Activated naive CD8-positive, alpha-beta T cell treated with anti-CD3 and anti-CD28 coated beads for 36 hours (primary cell): ENCODE data around the gene DNPEP. TPM values are rescaled to one million over a fixed set of nuclear protein-coding genes. Genes with fewer than 3 reads are reported as not detected.

ENCODE experiments used
- DNase-seq: peaks from one replicate; pipeline ENCODE4 v3.0.0; 2021
- H3K27ac Mint-ChIP-seq: one replicate; pipeline ENCODE4 v1.8.0; 2022; ENCODE audit warnings: mild to moderate bottlenecking, moderate library complexity, mixed read lengths
- H3K27me3 Mint-ChIP-seq: one replicate; pipeline ENCODE4 v1.8.0; 2022; ENCODE audit warnings: mild to moderate bottlenecking, mixed read lengths
- H3K36me3 Mint-ChIP-seq: one replicate; pipeline ENCODE4 v1.8.0; 2021; ENCODE audit warnings: mild to moderate bottlenecking, mixed read lengths
- H3K4me1 Mint-ChIP-seq: one replicate; pipeline ENCODE4 v1.8.0; 2021; ENCODE audit warnings: mixed read lengths
- H3K4me3 Mint-ChIP-seq: one replicate; pipeline ENCODE4 v1.8.0; 2022; ENCODE audit warnings: mild to moderate bottlenecking, moderate library complexity, mixed read lengths
- H3K9me3 Mint-ChIP-seq: one replicate; pipeline ENCODE4 v1.8.0; 2022; ENCODE audit warnings: mixed read lengths
- total RNA-seq, 2 experiments: library from RNA; stranded (reverse); gene quantifications; one replicate each; pipeline ENCODE4 v1.2.3, GENCODE V29; 2021

The DNPEP gene
- total RNA-seq, 2 experiments from 2014 or later: 122 to 123 TPM

DNA sequence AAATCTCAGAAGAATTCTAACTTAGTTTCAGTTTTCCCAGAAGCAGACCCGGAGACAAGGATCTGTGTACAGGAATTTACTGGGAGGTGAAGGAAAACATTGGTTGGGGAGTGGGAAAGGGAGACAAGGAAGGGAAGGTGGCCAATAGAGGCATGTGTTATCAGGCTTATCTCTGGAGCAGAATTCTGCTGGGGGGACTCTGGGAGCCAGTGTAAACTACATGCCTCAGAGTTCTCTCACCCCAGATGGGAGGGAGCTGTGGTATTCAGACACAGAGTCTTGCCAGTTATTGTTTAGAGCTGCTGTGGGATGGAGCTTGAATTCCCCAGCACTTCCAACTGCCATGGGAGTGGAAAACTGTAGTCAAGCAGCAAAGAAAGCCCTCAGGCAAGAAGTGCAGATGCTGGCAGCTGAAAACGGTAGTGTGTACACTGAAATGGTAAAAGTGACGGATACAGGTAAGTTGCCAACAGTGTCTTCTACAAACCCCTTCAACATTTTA lies 19.0 kb downstream of the DNPEP start:
- Mint-ChIP-seq H3K4me3 (no peak overlapping the region), H3K9me3 (no peaks in the 10 kb centered on the region), H3K36me3 (peaks cover 7% of the 10 kb centered on the region), H3K4me1 (no peaks in the 10 kb centered on the region), H3K27ac (no peak overlapping the region), H3K27me3 (no peaks in the 10 kb centered on the region)
- no peak for DNase-seq

GRCh38 chr2:219362524-219363164 lies 25.1 kb downstream of the DNPEP start:
- DNase-seq: no peak
- H3K27ac Mint-ChIP-seq: no peak overlapping the region
- no peaks in the 10 kb centered on the region for H3K36me3 Mint-ChIP-seq
- H3K4me1 Mint-ChIP-seq: peaks cover 8% of the 10 kb centered on the region
- peaks cover 23% of the 10 kb centered on the region for H3K27me3 Mint-ChIP-seq
- no peaks in the 10 kb centered on the region for H3K9me3 Mint-ChIP-seq
- H3K4me3 Mint-ChIP-seq: no peak overlapping the region

GRCh38 chr2:219362072-219362471 lies 25.6 kb downstream of the DNPEP start:
- H3K27me3 Mint-ChIP-seq: peaks cover 27% of the 10 kb centered on the region
- H3K4me3 Mint-ChIP-seq: no peak overlapping the region
- H3K36me3 Mint-ChIP-seq: no peaks in the 10 kb centered on the region
- H3K27ac Mint-ChIP-seq: no peak overlapping the region
- DNase-seq: no peak
- no peaks in the 10 kb centered on the region for H3K9me3 Mint-ChIP-seq
- H3K4me1 Mint-ChIP-seq: peaks cover 8% of the 10 kb centered on the region

DNA sequence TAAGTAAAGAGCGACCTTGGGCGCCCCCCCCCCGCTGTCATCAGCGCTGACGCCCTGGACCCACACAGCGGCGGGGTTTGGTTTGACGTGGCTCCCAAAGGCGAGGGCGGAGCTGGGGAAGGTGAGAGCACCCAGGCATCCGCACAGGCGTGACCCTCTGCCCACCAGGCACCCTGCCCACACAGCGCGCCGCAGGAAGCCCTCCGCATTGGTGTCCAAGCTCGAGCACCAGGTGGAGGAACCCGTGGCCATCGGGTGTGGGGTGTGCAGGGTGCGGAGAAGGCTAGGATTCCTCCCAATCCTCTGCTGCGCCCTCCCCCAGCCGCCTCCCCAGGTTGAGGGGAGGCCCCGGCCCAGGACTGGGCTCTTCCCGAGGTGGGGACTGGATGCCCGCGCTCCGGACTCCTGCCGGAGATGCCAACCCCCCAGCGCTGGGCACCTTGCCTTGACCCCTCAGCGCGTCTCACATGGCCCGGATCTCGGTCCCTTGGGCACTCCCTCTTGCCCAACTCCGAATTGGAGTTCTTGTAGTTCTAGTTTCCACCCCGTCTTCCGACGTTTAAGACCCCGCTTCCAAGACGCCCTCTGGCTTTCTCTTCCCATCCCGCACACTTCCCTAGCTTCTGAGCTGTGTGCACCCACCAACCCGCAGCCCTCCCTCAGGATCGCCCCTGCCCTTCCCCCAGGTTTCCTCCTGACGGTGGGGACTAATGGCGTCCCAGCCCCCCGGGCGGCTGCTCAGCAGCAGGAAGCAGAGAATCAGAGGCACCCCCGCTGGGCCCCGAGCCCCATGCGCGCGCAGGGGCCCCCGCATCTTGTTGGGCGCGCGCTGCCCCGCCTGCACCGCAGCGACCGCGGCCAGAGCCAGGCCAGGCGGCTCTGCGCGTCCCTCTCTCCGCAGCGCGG lies 29.3 kb downstream of the DNPEP start:
- H3K36me3 Mint-ChIP-seq: no peaks in the 10 kb centered on the region
- H3K9me3 Mint-ChIP-seq: no peaks in the 10 kb centered on the region
- H3K4me3 Mint-ChIP-seq: peak overlapping the region; percentile 49
- no peak overlapping the region for H3K27ac Mint-ChIP-seq
- H3K27me3 Mint-ChIP-seq: peaks cover 60% of the 10 kb centered on the region
- DNase-seq: peak; percentile 32
- H3K4me1 Mint-ChIP-seq: peaks cover 8% of the 10 kb centered on the region

GRCh38 chr2:219356834-219357233 lies 30.9 kb downstream of the DNPEP start:
- no peak overlapping the region for H3K27ac Mint-ChIP-seq
- H3K4me1 Mint-ChIP-seq: peaks cover 5% of the 10 kb centered on the region
- no peaks in the 10 kb centered on the region for H3K36me3 Mint-ChIP-seq
- no peaks in the 10 kb centered on the region for H3K9me3 Mint-ChIP-seq
- H3K4me3 Mint-ChIP-seq: no peak overlapping the region
- peaks cover 65% of the 10 kb centered on the region for H3K27me3 Mint-ChIP-seq
- no peak for DNase-seq

- Mint-ChIP-seq H3K27ac (no peak overlapping the region), H3K9me3 (no peaks in the 10 kb centered on the region), H3K4me1 (peaks cover 5% of the 10 kb centered on the region), H3K36me3 (no peaks in the 10 kb centered on the region), H3K27me3 (peaks cover 67% of the 10 kb centered on the region), H3K4me3 (no peak overlapping the region)
- no peak for DNase-seq
Observed at GRCh38 chr2:219354582-219354981, 33.1 kb downstream of the DNPEP start.

DNA sequence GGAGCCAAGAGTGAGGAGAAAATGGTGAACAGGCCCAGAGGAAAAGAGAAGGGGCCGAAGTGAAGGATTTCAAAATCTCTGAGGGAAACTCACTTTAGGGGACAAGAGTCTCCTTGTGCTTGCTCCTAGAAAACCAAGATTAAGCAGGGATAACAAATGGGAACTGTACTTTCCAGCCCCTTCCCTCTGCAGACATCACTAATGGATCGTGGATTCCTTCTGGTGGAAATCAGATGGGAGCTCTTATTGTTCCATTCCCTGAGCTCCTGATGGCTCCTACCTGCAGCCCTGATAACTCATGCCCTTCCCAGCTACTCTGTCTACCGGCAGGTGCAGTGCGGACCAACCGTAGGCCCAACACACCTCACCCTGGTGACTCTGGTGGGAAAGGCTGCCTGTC lies 34.6 kb downstream of the DNPEP start:
- Mint-ChIP-seq H3K9me3 (no peaks in the 10 kb centered on the region), H3K36me3 (no peaks in the 10 kb centered on the region), H3K27me3 (peaks cover 63% of the 10 kb centered on the region), H3K4me1 (peaks cover 2% of the 10 kb centered on the region), H3K4me3 (no peak overlapping the region), H3K27ac (no peak overlapping the region)
- DNase-seq: no peak

DNA sequence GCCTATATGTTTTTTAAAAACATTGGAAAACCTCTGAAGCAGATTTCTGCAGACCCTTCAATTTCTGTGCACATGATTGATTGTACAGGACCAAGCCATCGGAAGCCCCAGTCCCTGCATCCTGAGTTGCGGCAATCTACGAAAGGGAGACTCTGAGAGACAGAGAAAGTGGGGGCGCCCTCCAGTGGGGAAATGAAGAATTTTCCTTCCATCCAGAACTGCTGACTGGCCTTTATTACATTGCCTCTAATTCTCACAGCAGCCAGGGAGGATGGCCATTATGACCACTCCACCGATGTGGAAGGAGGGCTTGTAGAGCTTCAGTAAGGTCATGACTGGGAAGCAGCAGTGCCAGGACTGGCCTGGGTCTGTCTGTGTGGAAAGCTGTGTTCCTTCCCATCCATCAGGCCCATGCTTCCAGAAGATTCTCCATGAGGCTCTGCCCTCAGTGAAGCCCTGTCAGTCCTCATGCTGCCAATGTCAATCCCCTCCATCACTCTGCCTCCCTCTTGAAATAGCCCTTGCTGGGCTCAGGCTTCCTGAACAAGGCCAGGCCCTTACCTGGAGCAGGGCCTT lies 35.2 kb downstream of the DNPEP start:
- peak; percentile 57 for DNase-seq
- H3K9me3 Mint-ChIP-seq: no peaks in the 10 kb centered on the region
- peaks cover 2% of the 10 kb centered on the region for H3K4me1 Mint-ChIP-seq
- peaks cover 62% of the 10 kb centered on the region for H3K27me3 Mint-ChIP-seq
- H3K27ac Mint-ChIP-seq: no peak overlapping the region
- no peak overlapping the region for H3K4me3 Mint-ChIP-seq
- H3K36me3 Mint-ChIP-seq: no peaks in the 10 kb centered on the region

- H3K9me3 Mint-ChIP-seq: no peaks in the 10 kb centered on the region
- DNase-seq: no peak
- no peaks in the 10 kb centered on the region for H3K36me3 Mint-ChIP-seq
- no peak overlapping the region for H3K27ac Mint-ChIP-seq
- peaks cover 2% of the 10 kb centered on the region for H3K4me1 Mint-ChIP-seq
- no peak overlapping the region for H3K4me3 Mint-ChIP-seq
- H3K27me3 Mint-ChIP-seq: peaks cover 57% of the 10 kb centered on the region
Observed at GRCh38 chr2:219350710-219351221, 36.9 kb downstream of the DNPEP start.

GRCh38 chr2:219350215-219350614 lies 37.5 kb downstream of the DNPEP start:
- no peak overlapping the region for H3K27ac Mint-ChIP-seq
- peaks cover 55% of the 10 kb centered on the region for H3K27me3 Mint-ChIP-seq
- H3K36me3 Mint-ChIP-seq: no peaks in the 10 kb centered on the region
- no peak overlapping the region for H3K4me3 Mint-ChIP-seq
- H3K9me3 Mint-ChIP-seq: no peaks in the 10 kb centered on the region
- peaks cover 2% of the 10 kb centered on the region for H3K4me1 Mint-ChIP-seq
- DNase-seq: no peak

GRCh38 chr2:219344751-219345430 lies 42.8 kb downstream of the DNPEP start:
- Mint-ChIP-seq H3K4me1 (no peaks in the 10 kb centered on the region), H3K27me3 (peaks cover 30% of the 10 kb centered on the region), H3K4me3 (no peak overlapping the region), H3K36me3 (no peaks in the 10 kb centered on the region), H3K9me3 (no peaks in the 10 kb centered on the region), H3K27ac (no peak overlapping the region)
- DNase-seq: no peak

DNA sequence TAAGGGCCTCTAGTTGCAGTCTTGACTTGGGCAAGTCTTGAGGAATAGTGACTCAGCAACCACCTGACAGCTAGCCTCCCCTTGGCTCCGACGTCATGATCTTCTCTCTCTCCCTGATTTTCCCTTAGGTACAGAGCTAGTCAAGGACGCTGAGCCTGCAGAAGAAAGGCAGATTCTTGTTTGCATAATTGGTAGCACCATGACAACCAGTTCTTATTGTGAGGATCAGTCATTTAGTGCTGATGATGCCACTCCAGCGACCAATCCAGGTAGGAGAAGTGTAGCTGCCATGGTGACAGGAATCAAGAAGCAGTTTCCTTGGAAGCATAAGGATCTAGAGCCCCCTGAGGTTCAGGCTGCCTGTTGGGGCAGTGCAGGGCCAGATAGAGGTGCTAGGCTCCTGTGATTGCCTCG lies 52.3 kb downstream of the DNPEP start:
- peaks cover 3% of the 10 kb centered on the region for H3K36me3 Mint-ChIP-seq
- no peak overlapping the region for H3K4me3 Mint-ChIP-seq
- H3K27me3 Mint-ChIP-seq: peaks cover 68% of the 10 kb centered on the region
- H3K27ac Mint-ChIP-seq: no peak overlapping the region
- peaks cover 13% of the 10 kb centered on the region for H3K9me3 Mint-ChIP-seq
- DNase-seq: no peak
- H3K4me1 Mint-ChIP-seq: peaks cover 2% of the 10 kb centered on the region

- Mint-ChIP-seq H3K27me3 (peaks cover 67% of the 10 kb centered on the region), H3K27ac (no peak overlapping the region)
Observed at GRCh38 chr2:219334076-219334475, 53.6 kb downstream of the DNPEP start.

DNA sequence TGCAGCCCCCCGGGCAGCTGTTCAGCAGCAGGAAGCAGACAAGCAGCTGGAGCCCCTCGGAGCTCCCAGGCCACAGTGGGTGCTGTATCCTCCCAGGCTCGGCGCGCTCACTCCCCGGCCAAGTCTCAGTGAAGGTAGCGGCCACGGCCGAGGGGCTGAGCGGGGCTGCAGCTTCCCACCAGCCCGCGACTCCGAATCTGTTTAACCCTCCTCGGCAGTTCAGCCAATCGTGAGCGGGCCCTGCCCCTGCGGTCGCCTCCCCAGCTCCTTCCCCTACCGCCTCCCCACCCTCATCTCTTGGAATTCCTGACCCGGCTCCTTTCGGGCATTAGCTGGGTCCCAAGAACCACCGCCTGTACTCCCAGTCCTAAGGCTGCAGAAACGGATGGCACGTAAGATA lies 55.2 kb downstream of the DNPEP start, which contains the start of gene RESP18:
RESP18 (minus strand) TSS at position 203 of the 400 bp plus-strand sequence.
- H3K36me3 Mint-ChIP-seq: peaks cover 3% of the 10 kb centered on the region
- H3K4me3 Mint-ChIP-seq: no peak within 1 kb of the TSS
- H3K4me1 Mint-ChIP-seq: peaks cover 2% of the 10 kb centered on the region
- peaks cover 71% of the 10 kb centered on the region for H3K27me3 Mint-ChIP-seq
- H3K27ac Mint-ChIP-seq: no peak within 1 kb of the TSS
- H3K9me3 Mint-ChIP-seq: peaks cover 13% of the 10 kb centered on the region
- DNase-seq: no peak

More at GRCh38 chr2:219334076-219334475, 53.6 kb downstream of the DNPEP start:
- Mint-ChIP-seq H3K4me1 (peaks cover 2% of the 10 kb centered on the region), H3K36me3 (peaks cover 3% of the 10 kb centered on the region), H3K4me3 (no peak overlapping the region), H3K9me3 (peaks cover 13% of the 10 kb centered on the region)
- no peak for DNase-seq
